Measurements from ENCODE around the gene ZNF419.
"Not testable (repeated sequence)": the region's sequence is repeated elsewhere in the genome, so short reads cannot be mapped to it uniquely, and the experiment has no call there.

The ZNF419 gene

DNA sequence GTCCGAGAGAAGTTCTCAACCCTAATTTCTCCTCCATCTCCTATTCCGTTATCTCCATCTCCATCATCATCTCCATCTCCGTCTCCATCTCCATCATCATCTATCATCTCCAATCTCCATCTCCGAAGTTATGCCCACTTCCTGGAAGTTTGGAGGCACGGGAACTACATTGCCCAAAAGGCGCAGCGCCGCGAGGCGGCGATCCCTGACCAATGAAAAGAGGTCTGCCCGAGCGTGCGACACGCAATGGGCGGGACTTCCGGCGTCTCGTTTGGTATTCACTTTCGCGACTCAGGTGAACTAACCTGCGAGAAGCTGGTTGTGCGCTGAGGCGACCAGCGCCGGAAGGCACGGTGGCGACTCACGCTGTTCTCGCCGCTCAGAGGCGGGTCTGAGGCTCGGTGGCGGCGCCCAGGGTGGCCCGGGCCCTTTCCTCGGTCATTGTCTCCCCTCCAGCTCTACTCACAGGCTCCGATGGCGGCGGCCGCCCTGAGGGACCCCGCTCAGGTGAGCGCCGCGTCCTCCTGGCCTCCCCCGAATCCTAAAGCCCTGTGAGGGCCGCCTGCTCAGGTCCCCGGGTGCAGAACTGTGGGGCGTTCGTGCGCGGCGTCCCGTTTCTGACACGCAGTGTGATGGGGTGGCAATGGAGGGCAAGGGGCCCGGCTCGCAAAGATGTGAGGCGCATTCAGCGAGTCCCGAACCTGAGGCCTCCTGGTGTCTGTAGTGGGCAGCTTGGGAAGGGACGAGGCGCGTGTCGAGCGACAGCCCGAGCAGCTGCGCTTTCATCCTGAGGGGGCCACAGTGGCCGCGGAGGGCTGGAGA lies at the start of gene ZNF419:
Gene ZNF419, plus strand, starts transcription at position 274 of the 822 bp plus-strand sequence. Its CDS starts 201 bp downstream, at position 475.
- peak; percentile 81 to 89 for DNase-seq (ENCODE audit: low read depth in 1 of 2, low spot score in 1 of 2)

DNA sequence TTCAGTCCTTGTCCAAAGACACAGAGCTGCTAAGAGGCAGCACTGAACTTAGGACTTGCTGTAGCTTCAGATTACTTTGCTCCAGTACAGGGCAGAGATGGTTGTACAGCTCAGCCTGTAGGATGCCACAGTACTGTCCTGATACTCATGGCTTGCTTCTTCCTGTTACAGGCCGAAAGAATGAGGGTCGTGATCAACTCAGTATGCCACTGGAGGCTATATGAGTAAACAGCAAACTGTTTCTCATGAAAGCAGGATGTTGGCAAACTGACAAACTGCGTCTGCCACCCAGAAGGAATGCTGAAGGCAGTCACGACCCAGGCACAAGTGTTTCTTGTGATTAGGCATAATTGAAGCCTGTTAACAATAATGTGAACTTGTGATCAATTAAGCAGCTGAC lies 49.6 kb upstream of the ZNF419 start:
- no peak for DNase-seq (ENCODE audit: low read depth in 1 of 2, low spot score in 1 of 2)

DNA sequence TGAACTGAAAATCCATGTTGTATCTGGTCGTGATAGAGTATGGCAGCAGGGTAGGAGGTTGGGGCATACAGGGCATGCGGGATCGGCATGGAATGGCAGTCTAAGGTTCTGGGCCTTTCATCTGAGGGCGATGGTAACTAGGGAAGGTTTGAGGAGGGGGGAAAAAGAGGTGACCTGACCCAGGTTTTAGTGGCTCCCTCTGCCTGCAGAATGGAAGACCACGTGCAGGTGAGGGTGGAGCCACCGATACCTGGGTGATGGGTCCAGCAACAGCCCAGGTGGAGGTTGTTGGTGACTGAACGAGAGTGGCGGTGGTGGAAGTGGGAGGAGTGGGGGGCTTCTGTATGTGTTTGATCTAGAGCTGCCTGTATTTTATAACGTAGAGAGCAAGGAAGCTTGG lies 48.6 kb upstream of the ZNF419 start:
- DNase-seq (ENCODE audit: low read depth in 1 of 2, low spot score in 1 of 2): no peak

DNA sequence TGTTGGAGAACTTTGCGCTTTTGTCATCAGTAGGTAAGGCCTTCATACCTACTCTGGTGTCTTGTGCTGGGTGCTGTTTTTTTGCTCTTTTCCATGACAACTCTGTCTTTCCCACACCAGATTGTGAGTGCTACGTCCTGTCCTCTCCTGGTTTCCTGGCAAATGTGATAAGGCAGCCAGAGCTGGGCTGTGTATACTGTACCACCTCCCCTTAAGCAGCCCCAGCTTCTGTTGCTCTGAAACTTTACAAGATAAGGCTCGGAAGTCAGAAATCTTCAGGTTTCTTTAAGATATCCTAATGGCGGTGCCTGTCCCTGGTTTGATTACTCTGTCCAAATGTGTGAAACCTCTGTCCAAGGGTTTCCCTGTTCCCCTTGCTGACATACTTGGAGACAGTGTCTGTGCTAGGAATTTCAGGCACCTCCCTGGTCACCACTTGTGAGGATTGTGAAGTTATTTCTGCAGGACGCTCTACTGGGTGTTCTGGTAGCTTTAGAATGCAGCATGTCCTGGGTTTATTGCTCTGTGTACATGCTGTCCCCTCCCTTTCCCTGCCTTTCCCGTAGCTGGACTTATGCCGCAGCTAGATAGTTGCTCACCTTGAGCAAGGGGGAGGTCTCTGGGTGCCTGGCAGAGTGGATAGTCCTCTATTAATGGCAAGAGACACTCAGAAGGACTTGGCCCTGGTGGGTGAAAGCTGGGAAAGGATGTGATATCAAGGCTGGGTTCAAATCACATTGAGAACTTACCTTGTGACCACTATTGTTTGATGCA lies 45.4 kb upstream of the ZNF419 start:
- no peak for DNase-seq (ENCODE audit: low read depth in 1 of 2, low spot score in 1 of 2)

DNA sequence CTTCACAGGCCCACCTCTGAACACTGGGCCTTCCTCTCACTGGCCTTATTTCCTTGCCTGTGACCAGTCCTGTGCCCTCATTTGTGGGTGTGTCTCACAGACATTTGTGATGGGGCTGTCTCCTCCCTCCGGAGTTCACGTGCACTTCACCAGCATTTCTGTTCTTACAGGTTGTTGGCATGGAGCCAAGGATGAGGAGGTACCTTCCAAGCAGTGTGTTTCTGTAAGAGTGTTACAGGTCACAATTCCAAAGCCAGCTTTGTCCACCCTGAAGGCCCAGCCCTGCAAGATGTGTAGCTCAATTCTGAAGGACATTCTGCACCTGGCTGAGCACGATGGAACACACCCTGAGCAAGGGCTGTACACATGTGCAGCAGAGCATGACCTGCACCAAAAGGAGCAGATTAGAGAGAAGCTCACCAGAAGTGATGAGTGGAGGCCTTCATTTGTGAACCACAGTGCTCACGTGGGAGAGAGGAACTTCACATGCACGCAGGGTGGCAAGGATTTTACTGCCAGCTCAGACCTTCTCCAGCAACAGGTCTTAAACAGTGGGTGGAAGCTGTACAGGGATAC lies 44.3 kb upstream of the ZNF419 start:
- no peak for DNase-seq (ENCODE audit: low read depth in 1 of 2, low spot score in 1 of 2)

DNA sequence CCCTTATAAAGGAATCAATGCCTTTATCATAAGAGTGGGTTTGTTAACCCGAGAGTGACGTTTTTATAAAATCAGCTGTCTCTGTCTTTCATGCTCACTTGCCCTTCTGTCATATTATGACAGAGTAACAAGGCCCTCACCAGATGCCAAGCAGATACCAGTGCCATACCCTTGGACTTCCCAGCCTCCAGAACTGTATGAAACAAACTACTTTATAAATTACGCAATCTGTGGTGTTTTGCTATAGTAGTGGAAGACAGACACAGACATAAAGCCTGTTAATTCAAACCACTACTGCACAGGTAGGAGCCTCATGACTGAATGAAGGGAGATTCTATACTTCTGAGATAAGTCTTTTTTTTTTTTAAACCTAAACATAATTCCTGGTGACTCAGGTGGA lies 35.2 kb upstream of the ZNF419 start:
- no peak for DNase-seq (ENCODE audit: low read depth in 1 of 2, low spot score in 1 of 2)

DNA sequence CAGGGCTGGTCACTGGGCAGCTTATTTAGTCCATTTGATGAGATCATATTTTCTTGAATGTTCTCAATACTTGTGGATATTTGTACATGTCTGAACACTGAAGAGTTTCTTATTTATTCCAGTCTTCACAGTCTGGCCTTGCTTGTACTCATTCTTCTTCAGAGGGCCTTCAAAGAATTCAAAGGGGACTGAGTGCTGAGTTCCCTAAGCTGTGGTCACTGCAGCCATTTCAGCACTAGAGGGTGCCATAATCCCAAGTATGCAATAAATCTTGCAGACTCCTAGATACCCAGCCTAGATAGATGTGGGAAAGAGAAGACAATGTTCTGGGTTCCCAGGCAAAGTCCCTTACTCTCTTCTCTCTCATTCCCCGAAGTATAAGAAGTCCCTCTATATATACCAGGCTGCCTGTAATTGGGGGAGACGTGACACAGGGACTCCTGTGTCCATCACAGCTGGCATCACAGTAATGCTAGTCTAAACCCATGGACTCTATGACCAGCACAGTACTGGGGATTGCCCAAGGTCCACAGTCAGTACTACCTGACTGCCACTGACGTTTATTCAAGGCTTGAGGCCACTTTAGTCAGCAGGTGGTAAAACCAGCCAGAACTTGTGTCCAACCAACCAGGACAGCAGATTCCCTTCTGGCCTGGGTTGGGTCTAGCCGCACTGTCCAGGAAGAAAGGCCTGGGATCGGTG lies 21.7 kb upstream of the ZNF419 start:
- no peak for DNase-seq (ENCODE audit: low read depth in 1 of 2, low spot score in 1 of 2)

DNA sequence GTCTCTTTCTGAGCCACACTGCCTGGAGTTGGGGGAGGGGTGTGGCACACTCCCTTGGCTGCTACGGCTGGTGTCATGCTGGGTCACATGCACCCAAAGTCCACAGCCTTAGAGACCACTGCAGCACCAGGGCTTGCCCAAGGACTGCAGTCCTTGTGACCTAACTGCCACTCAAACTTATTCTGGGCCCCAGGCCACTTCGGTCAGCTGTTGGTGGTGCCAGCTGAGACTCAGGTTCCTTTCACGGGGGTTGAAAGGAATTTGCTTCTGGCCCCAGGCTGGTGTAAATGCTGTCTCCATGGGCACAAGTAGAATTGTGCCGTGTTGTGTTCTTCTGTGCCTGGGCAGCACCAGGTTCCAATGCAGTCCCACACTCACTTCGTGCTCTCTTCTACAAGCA lies 21.1 kb upstream of the ZNF419 start:
- no peak for DNase-seq (ENCODE audit: low read depth in 1 of 2, low spot score in 1 of 2)

DNA sequence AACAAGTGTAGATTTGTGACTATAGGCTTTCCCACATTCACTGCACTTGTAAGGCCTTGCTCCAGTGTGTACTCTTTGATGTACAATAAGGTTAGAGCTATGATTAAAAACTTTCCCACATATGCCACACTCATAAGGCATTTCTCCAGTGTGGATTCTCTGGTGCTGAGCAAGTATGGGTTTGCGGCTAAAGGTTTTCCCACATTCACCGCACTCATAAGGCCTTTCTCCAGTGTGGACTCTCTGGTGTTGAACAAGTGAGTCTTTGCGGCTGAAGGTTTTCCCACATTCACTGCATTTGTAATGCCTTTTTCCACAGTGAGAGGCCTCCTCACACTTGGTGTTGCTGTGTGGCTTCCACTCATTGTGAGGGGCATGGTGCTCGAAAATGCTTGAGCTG lies 13.9 kb upstream of the ZNF419 start:
- DNase-seq (ENCODE audit: low read depth in 1 of 2, low spot score in 1 of 2): no peak

DNA sequence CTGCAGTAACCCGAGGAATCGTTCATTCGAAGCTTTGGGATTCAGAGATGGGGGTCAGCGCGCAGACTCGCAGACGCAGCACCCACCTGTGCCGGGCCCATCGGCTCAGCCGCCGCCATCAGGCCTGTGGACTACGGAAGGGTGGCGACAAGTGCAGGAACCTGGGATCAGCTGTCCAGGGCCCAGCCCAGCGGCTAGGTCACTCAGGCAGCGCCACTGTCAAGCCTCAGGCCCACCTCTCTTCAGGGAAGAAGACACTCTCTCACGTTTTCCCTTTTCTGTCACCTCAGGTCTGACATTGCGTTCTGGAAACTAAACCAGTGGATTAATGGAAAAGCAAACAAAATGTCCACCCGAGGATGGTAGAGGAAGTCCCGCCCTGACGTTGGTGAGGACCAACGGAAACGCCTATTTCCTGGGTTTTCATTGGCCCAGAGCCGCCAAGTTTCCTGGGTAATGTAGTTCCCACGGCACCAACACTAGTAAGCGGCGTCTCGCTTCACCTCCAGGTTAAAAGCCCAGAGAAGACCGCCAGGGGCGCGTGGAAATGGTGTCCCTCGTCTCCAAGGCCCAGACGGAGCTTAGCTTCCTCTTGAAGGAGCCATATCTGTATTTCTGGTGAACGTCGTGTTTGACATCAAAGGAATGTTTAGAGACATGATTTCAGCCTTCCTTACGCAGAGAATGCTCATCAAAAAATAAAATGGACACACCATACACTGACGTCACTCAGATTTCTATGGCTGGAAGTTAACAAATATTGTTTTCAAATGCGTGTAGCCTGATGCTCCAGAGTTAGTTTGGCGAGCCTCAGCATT lies 10.2 kb upstream of the ZNF419 start, which contains the start of gene ZNF772:
Gene ZNF772, minus strand, starts transcription at position 376 of the 818 bp plus-strand sequence. Its CDS starts 257 bp downstream, at position 119.
- peak; percentile 70 to 76 for DNase-seq (ENCODE audit: low read depth in 1 of 2, low spot score in 1 of 2)

DNA sequence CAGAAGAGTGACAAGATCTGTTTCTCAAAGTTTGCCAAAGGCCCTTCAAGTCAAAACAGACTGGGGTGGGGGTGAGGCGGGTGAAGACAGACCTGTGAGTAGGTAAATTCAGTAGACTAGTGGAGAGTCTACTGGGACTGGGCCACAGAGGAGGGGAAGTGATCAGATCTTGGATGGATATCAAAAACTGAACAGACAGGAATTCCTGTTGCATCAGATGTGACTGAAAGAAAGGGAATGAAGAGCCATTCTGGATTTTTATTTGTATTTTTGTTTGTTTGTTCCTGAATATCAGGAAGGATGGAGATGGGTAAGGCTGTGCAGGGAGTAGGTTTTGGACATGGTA lies 722 bp downstream of the ZNF419 start:
- DNase-seq (ENCODE audit: low read depth in 1 of 2, low spot score in 1 of 2): not testable (repeated sequence)

DNA sequence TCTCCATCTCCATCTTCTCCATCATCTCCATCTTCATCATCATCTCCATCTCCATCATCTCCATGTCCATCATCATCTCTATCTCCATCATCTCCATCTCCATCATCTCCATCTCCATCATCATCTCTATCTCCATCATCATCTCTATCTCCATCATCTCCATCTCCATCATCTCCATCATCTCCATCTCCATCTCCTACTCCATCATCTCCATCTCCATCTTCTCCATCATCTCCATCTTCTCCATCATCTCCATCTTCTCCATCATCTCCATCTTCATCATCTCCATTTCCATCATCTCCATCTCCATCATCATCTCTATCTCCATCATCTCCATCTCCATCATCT lies 11.8 kb downstream of the ZNF419 start:
- DNase-seq (ENCODE audit: low read depth in 1 of 2, low spot score in 1 of 2): not testable (repeated sequence)

DNA sequence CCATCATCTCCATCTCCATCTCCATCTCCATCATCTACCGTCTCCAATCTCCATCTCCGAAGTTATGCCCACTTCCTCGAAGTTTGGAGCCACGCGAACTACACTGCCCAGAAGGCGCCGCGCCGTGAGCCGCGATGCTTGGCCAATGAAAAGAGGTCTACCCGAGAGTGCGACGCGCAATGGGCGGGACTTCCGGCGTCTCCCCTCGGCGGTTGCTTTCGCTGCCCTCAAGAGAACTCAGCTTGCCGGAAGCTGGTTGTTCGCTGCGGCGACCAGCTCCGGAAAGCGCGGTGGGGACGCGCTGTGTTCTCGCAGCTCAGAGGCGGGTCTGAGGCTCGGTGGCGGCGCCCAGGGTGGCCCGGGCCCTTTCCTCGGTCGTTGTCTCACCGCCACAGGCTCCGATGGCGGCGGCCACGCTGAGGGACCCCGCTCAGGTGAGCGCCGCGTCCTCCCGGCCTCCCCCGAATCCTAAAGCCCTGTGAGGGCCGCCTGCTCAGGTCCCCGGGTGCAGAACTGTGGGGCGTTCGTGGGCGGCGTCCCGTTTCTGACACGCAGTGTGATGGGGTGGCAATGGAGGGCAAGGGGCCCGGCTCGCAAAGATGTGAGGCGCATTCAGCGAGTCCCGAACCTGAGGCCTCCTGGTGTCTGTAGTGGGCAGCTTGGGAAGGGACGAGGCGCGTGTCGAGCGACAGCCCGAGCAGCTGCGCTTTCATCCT lies 12.3 kb downstream of the ZNF419 start, which contains the start of gene ZNF773:
Gene ZNF773, plus strand, starts transcription at position 259 of the 716 bp plus-strand sequence. Its CDS starts 143 bp downstream, at position 402.
- peak; percentile 88 to 92 for DNase-seq (ENCODE audit: low read depth in 1 of 2, low spot score in 1 of 2)

DNA sequence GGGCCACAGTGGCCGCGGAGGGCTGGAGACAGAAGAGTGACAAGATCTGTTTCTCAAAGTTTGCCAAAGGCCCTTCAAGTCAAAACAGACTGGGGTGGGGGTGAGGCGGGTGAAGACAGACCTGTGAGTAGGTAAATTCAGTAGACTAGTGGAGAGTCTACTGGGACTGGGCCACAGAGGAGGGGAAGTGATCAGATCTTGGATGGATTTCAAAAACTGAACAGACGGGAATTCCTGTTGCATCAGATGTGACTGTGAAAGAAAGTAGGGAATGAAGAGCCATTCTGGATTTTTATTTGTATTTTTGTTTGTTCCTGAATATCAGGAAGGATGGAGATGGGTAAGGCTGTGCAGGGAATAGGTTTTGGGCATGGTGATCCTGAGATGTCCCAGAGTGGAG lies 12.8 kb downstream of the ZNF419 start:
- DNase-seq (ENCODE audit: low read depth in 1 of 2, low spot score in 1 of 2): not testable (repeated sequence)

DNA sequence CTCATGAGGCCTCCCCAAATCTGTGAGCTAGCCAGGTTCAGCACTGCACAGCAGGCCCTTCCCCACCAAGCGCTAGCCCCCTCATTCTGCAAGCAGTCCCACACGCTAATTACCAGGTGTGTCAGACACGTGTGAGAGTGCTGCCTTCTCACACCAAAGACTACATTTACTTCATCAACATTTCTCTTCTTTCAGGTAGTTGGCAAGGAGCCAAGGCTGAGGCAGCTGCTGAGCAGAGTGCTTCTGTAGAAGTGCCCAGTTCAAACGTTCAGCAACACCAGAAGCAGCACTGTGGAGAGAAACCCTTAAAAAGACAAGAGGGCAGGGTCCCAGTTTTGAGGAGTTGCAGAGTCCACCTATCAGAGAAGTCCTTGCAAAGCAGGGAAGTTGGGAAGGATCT lies 18.6 kb downstream of the ZNF419 start:
- DNase-seq (ENCODE audit: low read depth in 1 of 2, low spot score in 1 of 2): no peak

DNA sequence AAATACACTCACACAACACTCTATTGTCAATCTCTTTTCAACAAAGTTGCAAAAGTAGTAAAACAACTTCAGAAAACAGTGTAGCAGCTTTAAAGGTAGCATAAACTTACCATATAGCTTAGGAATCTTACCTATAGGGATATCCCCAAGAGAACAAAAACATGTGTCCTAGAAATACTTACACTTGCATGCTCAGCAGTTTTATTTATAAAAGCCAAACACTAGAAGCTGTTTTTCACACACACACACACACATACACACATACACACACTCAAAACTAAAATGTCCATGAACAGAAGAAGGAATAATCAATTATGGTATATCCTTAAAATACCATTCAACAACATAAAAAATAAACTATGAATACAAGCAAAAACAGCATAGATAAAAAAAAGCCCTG lies 23.9 kb downstream of the ZNF419 start:
- DNase-seq (ENCODE audit: low read depth in 1 of 2, low spot score in 1 of 2): no peak

DNA sequence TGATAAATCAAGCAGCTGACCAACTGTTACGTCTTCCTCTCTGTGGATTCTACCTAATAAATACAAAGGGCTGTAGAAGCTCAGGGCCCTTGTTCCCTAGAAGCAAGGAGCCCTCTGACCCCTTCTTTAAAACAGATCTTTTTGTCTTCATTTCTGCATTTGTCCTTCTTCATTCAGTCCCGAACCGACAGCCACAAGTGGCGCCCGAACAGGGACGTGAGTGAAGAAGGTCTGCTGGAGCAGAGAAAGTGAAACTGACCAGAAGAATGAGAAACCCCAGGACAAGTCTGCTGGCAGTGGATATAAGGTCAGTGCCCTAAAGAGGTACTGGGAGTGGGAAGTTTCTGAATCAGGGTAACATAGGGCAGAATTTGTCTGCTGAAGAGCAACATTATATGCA lies 25.3 kb downstream of the ZNF419 start:
- DNase-seq (ENCODE audit: low read depth in 1 of 2, low spot score in 1 of 2): no peak

DNA sequence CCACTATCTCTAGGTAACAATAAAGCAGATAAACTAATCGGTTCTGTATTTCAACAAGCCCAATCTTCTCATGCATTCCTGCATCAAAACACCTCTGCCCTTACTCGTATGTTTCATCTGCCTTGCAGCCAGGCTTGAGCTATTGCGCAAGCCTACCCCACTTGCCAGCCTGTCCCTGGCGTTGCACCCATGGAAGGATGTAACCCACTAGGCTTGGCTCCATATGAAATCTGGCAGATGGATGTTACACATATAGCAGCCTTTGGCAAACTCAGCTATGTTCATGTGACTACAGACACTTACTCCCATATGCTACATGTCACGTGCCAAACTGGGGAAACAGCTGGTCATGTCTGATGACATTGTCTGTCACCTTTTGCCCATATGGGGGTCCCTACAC lies 27.7 kb downstream of the ZNF419 start:
- no peak for DNase-seq (ENCODE audit: low read depth in 1 of 2, low spot score in 1 of 2)

DNA sequence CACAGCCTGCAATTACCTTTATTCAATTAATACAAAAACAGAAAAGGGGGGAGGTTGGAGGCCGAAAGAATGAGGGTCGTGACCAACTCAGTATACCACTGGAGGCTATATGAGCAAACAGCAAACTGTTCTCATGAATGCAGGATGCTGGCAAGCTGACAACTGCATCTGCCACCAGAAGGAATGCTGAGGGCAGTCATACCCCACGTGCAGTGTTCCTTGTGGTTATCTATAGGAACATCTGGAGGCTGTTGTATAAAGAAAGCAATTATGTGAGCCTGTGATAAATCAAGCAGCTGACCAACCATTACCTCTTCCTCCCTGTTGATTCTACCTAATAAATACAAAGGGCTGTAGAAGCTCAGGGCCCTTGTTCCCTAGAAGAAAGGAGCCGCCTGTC lies 30.5 kb downstream of the ZNF419 start:
- not testable (repeated sequence) for DNase-seq (ENCODE audit: low read depth in 1 of 2, low spot score in 1 of 2)

Measured in stimulated activated CD4-positive, alpha-beta T cell treated with anti-CD3 and anti-CD28 coated beads, Interleukin-15, amount 100 ng/mL, for 1 hour (primary cell).